NB4 (cell line): ENCODE results near the gene PET100.

Experiments
- DNase-seq: peaks from one replicate; pipeline ENCODE4 v3.0.0; 2010; ENCODE audit warnings: low read depth
- H3K4me3 ChIP-seq: one replicate; pipeline ENCODE4 v1.5.1; 2011; ENCODE audit warnings: mild to moderate bottlenecking, low read depth, low read length, moderate library complexity
- CTCF ChIP-seq: IDR thresholded peaks from one replicate; pipeline ENCODE4 v1.5.1; 2012; ENCODE audit warnings: low read depth, low read length
- MAX ChIP-seq: IDR thresholded peaks from 2 replicates; pipeline ENCODE4 v1.6.1; 2011; ENCODE audit warnings: low read depth, low read length
- MYC ChIP-seq: IDR thresholded peaks from 2 replicates; pipeline ENCODE4 v1.6.1; 2011; ENCODE audit warnings: low read depth, low read length
- POLR2A ChIP-seq: IDR thresholded peaks from 2 replicates; pipeline ENCODE4 v1.6.1; 2011; ENCODE audit warnings: mild to moderate bottlenecking; ENCODE audit not compliant: insufficient read length; ENCODE audit errors: extremely low read depth

PET100 gene

GRCh38 chr19:7629347-7630054, at the start of gene PET100, which contains the start of gene XAB2:
PET100 (plus strand) TSS chr19:7629793; CDS start chr19:7629834, 41 bp downstream.
XAB2 (minus strand) TSS chr19:7629545; CDS start chr19:7629527, 18 bp downstream.
- peak; percentile 74; the same call in 1 of the 2 replicates for TF ChIP-seq MAX
- peak; percentile 72 for TF ChIP-seq MYC
- no peak for TF ChIP-seq CTCF
- peak; percentile 69 for TF ChIP-seq POLR2A
- DNase-seq, result peak; percentile 99
- H3K4me3 ChIP-seq, result peak within 1 kb of the TSS; percentile 100

- DNase-seq, result no peak
- H3K4me3 ChIP-seq, result no peak overlapping the region
- TF ChIP-seq POLR2A, result no peak
- TF ChIP-seq MAX, result no peak
- no peak for TF ChIP-seq CTCF
- no peak for TF ChIP-seq MYC
These were observed 47.1 kb upstream of the PET100 start for GRCh38 chr19:7582446-7582845.

- DNase-seq, result no peak
- no peak overlapping the region for H3K4me3 ChIP-seq
- TF ChIP-seq MYC, result no peak
- no peak for TF ChIP-seq POLR2A
- no peak for TF ChIP-seq MAX
- TF ChIP-seq CTCF, result no peak
These were observed 39.8 kb upstream of the PET100 start for GRCh38 chr19:7589822-7590221.

- no peak for DNase-seq
- no peak overlapping the region for H3K4me3 ChIP-seq
- TF ChIP-seq MYC (no peak), MAX (no peak), CTCF (no peak), POLR2A (no peak)
These were observed 39.3 kb upstream of the PET100 start for GRCh38 chr19:7590256-7590655.

GRCh38 chr19:7595466-7596133, 34.0 kb upstream of the PET100 start, which contains the start of gene CAMSAP3:
CAMSAP3 (plus strand) TSS chr19:7595863; CDS start chr19:7596003, 140 bp downstream.
- no peak for DNase-seq
- TF ChIP-seq MAX (no peak), MYC (no peak)
- no peak within 1 kb of the TSS for H3K4me3 ChIP-seq
